Activated CD8-positive, alpha-beta T cell treated with anti-CD3 and anti-CD28 coated beads for 36 hours (primary cell): ENCODE results near the gene ITGA2B. TPM values are rescaled to one million over a fixed set of nuclear protein-coding genes. Genes with fewer than 3 reads are reported as not detected.

ENCODE experiments used
- ATAC-seq: fragments of 200-7000 bp; cut with Tn5 transposase; one replicate; pipeline ENCODE4 v1.10.0; 2021; ENCODE audit warnings: mild to moderate bottlenecking, moderate library complexity
- CTCF ChIA-PET: fragments of 350-600 bp; sonication (Branson Sonifier 250); formaldehyde crosslinking; loops from one replicate; lab custom pipeline; 2021; ENCODE audit warnings: antibody characterized with exemption; lab: Charles Lee
- POLR2A ChIA-PET: fragments of 350-600 bp; sonication (Branson Sonifier 250); formaldehyde crosslinking; loops from one replicate; lab custom pipeline; 2021; ENCODE audit warnings: antibody characterized with exemption; lab: Charles Lee
- DNase-seq: peaks from one replicate; pipeline ENCODE4 v3.0.0-alpha.2; 2020
- H3K27ac Mint-ChIP-seq: one replicate; pipeline ENCODE4 v1.8.0; 2021; ENCODE audit warnings: mild to moderate bottlenecking, mixed read lengths
- H3K27me3 Mint-ChIP-seq: one replicate; pipeline ENCODE4 v1.8.0; 2021; ENCODE audit warnings: mixed read lengths
- H3K36me3 Mint-ChIP-seq: one replicate; pipeline ENCODE4 v1.8.0; 2021; ENCODE audit warnings: low read depth, mixed read lengths
- H3K4me1 Mint-ChIP-seq: one replicate; pipeline ENCODE4 v1.8.0; 2021; ENCODE audit warnings: low read depth, mixed read lengths
- H3K4me3 Mint-ChIP-seq: one replicate; pipeline ENCODE4 v1.8.0; 2021; ENCODE audit warnings: mild to moderate bottlenecking, moderate library complexity, mixed read lengths
- H3K9me3 Mint-ChIP-seq: one replicate; pipeline ENCODE4 v1.8.0; 2021; ENCODE audit warnings: mixed read lengths
- intact Hi-C: fragments of 100-400 bp; cut with micrococcal nuclease; formaldehyde crosslinking; loops from one replicate; pipeline ENCODE4 v1.10.0; 2022
- total RNA-seq, 2 experiments: library from RNA; stranded (reverse); gene quantifications; one replicate each; pipeline ENCODE4 v1.2.3, GENCODE V29; 2021
- TF ChIP-seq, protein P1 (sequence below): fragments of 200-600 bp; IDR thresholded peaks from one replicate; pipeline ENCODE4 v1.8.0; 2022; ENCODE audit warnings: antibody characterized with exemption, mild to moderate bottlenecking

ITGA2B gene
- total RNA-seq, 2 experiments from 2014 or later: 1.1 to 1.7 TPM

DNA sequence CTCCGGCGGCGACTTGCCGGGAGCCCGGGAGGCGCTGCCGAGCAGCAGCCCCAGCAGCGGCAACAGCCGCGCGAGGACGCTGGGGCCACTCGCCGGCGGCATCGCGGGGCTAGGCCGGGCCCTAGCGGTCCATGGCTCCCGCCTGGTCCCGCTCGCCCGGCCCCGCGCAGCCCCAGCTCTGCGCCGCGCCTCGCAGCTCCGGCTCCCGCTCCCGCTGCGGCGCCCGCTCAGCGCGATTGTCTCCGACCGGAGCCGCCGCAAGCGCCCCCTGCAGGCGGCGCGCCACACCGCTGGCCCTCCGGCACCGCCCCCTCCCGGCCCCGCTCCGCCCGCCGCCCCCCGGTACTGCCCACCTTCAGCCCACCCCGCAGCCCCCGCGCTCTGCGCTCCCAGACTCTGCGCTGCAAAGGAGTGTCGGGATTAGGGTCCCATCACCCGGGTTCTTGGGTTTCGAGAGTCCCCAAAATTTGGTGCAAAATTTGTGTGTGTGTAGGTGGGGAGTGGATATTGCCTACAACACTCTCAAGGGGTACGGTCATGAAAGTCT is 25.8 kb downstream of the ITGA2B start, which contains the start of gene FAM171A2:
FAM171A2 (minus strand) TSS at position 241 of the 547 bp plus-strand sequence; CDS start at position 102, 139 bp downstream.
- H3K27ac Mint-ChIP-seq: no peak within 1 kb of the TSS
- ChIA-PET CTCF (interaction anchor here (0.8 to 5.2 kb wide), 23 partner anchors 8 to 322 kb away, joined by 3 to 51 read pairs (median 4); partner anchors contain the start of genes GRN and TMUB2), POLR2A (interaction anchor here (1.0 to 1.7 kb wide), 2 partner anchors 24 to 157 kb away, joined by 3 to 6 read pairs; no protein-coding TSS in a partner anchor)
- ATAC-seq: peak; percentile 91
- no peaks in the 10 kb centered on the region for H3K9me3 Mint-ChIP-seq
- intact Hi-C loops: no loop called here
- TF ChIP-seq, protein P1, sequence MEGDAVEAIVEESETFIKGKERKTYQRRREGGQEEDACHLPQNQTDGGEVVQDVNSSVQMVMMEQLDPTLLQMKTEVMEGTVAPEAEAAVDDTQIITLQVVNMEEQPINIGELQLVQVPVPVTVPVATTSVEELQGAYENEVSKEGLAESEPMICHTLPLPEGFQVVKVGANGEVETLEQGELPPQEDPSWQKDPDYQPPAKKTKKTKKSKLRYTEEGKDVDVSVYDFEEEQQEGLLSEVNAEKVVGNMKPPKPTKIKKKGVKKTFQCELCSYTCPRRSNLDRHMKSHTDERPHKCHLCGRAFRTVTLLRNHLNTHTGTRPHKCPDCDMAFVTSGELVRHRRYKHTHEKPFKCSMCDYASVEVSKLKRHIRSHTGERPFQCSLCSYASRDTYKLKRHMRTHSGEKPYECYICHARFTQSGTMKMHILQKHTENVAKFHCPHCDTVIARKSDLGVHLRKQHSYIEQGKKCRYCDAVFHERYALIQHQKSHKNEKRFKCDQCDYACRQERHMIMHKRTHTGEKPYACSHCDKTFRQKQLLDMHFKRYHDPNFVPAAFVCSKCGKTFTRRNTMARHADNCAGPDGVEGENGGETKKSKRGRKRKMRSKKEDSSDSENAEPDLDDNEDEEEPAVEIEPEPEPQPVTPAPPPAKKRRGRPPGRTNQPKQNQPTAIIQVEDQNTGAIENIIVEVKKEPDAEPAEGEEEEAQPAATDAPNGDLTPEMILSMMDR: peak; percentile 95
- no peaks in the 10 kb centered on the region for H3K36me3 Mint-ChIP-seq
- peak within 1 kb of the TSS; percentile 66 for H3K4me3 Mint-ChIP-seq
- H3K4me1 Mint-ChIP-seq: peaks cover 2% of the 10 kb centered on the region
- H3K27me3 Mint-ChIP-seq: peaks cover 12% of the 10 kb centered on the region
- DNase-seq: peak; percentile 64

DNA sequence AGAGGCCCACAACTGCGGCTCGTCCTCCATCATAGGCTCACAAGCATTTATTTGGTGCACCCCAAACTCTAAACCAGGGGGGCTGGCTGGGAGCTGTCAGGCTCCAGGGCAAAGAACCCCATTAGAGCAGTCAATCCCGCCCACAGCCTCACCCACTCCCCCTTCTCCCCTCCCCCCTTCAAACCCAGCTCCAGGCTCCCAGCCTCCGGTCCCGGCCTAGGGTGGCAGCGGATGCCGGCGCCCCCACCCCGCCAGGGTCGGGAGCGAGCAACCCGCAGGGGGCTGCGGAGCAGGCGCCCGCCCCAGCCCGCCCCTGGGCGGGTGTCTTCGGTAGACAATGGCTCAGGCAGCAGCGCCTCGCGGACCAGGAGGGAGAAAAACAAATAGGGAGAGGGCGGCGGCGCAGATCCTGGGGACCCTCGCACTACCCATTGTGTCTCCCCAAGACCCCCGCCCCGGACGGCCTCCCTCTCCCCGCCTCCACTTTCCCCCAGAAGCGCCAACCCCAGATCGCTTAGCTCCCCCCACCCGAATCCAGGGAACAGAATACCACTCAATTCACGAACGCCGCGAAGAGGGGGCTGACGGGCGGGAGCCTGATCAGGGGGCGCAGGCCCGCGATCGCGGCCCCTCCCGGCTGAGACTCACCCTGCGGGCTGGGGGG is 26.4 kb downstream of the ITGA2B start:
- POLR2A ChIA-PET: interaction anchor here (1.0 to 1.7 kb wide), 2 partner anchors 24 to 156 kb away, joined by 3 to 6 read pairs; no protein-coding TSS in a partner anchor
- no peaks in the 10 kb centered on the region for H3K36me3 Mint-ChIP-seq
- TF ChIP-seq, protein P1: no peak
- ATAC-seq: no peak
- peak overlapping the region; percentile 64 for H3K4me3 Mint-ChIP-seq
- peaks cover 12% of the 10 kb centered on the region for H3K27me3 Mint-ChIP-seq
- no peak for DNase-seq
- no peaks in the 10 kb centered on the region for H3K9me3 Mint-ChIP-seq
- no peak overlapping the region for H3K27ac Mint-ChIP-seq
- intact Hi-C loops: no loop called here
- CTCF ChIA-PET: interaction anchor here (0.6 to 5.2 kb wide), 23 partner anchors 9 to 195 kb away, joined by 3 to 51 read pairs (median 4); partner anchors contain the start of genes GRN and TMUB2
- peaks cover 2% of the 10 kb centered on the region for H3K4me1 Mint-ChIP-seq

DNA sequence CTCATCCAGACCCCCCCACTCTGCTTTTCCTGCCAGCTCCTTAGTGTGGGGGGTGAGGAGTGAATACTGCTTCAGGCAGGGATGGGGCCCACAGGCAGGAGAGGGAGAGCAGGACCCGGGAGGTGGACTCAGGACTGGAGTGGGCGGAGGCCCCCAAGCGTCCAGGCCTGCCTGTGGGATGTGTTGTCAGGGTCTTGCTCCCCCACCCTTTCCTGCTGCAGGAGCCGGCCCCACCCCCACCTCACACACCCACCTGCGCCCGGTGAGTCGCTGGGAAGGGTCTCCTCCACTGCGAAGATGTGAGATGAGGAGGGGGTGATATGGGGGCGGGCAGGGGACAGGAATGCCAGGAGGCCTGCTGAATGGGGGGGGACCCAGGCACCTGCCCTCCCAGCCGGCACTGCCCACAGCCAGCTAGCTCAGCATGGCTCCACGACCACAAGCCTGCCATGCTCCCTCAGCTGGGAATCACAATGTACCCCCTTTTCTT is 26.9 kb downstream of the ITGA2B start:
- Mint-ChIP-seq H3K27me3 (peaks cover 12% of the 10 kb centered on the region), H3K4me3 (no peak overlapping the region), H3K4me1 (peaks cover 2% of the 10 kb centered on the region), H3K36me3 (no peaks in the 10 kb centered on the region), H3K9me3 (no peaks in the 10 kb centered on the region), H3K27ac (no peak overlapping the region)
- CTCF ChIA-PET: interaction anchor here (1.1 to 5.2 kb wide), 13 partner anchors 9 to 176 kb away, joined by 3 to 51 read pairs (median 6); partner anchors contain the start of genes GRN and TMUB2
- intact Hi-C loops: no loop called here
- ATAC-seq (no peak), DNase-seq (no peak)
- TF ChIP-seq, protein P1: no peak
- POLR2A ChIA-PET: interaction anchor here (1.7 kb wide), 1 partner anchor 25 kb away, joined by 6 read pairs; no protein-coding TSS in a partner anchor

DNA sequence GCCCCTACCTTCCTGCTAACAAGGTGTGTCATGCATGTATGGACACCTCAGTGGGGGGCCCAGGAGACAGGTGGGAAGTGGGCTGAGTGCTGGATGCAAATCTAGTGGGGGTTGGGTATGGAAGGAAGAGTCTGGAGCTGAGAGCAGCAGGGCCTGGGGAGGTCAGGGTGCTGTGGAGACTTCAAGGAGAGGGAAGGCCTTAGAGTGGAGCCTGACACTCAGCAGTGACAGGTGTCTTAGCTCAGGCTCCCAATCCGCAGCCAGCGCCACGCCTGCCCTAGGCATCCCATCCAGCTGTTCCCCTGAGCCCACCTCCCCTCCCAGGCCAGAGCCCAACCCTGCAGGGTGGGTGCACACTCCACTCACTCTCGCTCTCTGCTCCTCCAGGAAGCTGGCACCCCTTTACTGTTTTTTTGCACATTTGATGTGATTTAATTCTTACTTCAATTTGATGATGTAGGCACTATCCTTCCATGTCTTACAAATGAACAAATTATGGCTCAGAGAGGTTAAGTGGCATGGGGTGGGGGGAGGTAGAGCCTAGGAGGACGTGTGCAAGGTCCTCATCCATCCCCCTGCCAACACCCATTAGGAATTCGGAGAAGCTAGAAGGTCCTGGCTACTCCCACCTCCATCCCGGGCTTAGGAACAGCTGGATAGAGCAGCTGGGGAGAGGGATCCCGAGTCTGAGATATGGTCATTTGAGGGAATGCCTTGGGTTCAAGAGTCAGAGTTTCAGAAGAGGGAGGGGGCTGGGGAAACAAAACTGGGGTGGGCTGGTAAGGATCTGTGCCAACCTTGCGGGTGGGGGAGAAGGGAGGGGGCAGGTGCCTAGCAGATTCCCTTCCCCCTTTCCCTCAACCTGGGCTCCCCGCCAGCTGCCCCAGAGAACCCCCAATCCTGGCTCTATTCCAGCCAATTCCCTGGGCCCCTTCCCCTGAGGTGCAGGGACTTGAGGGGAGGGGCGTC is 27.9 kb downstream of the ITGA2B start:
- ChIA-PET POLR2A (interaction anchor here (0.7 kb wide), 1 partner anchor 1353 kb away, joined by 3 read pairs; no protein-coding TSS in a partner anchor), CTCF (interaction anchor here (2.7 to 5.2 kb wide), 4 partner anchors 9 to 151 kb away, joined by 9 to 51 read pairs (median 26); partner anchors contain the start of gene GRN)
- H3K36me3 Mint-ChIP-seq: no peaks in the 10 kb centered on the region
- H3K27ac Mint-ChIP-seq: no peak overlapping the region
- TF ChIP-seq, protein P1: no peak
- H3K4me1 Mint-ChIP-seq: peaks cover 2% of the 10 kb centered on the region
- no peak overlapping the region for H3K4me3 Mint-ChIP-seq
- H3K9me3 Mint-ChIP-seq: no peaks in the 10 kb centered on the region
- no peak for DNase-seq
- no peak for ATAC-seq
- H3K27me3 Mint-ChIP-seq: peaks cover 12% of the 10 kb centered on the region
- intact Hi-C loops: no loop called here
